GM18868 (cell line): Measurements from ENCODE around the gene BCL2.

ENCODE experiments used
- ATAC-seq: cut with Tn5 transposase; IDR thresholded peaks from one replicate; pipeline ENCODE4 v1.9.1; 2021; ENCODE audit warnings: mild to moderate bottlenecking, moderate library complexity; ENCODE audit not compliant: unreplicated experiment

The BCL2 gene

GRCh38 chr18:63099091-63099840 is 220.3 kb downstream of the BCL2 start:
- no peak for ATAC-seq

- peak; percentile 73 for ATAC-seq
Measured at GRCh38 chr18:63098018-63098981, 221.3 kb downstream of the BCL2 start.

- ATAC-seq: no peak
Measured at GRCh38 chr18:63097178-63097577, 222.4 kb downstream of the BCL2 start.

GRCh38 chr18:63096327-63096874 is 223.2 kb downstream of the BCL2 start:
- ATAC-seq: no peak

- no peak for ATAC-seq
Measured at GRCh38 chr18:63095768-63096167, 223.8 kb downstream of the BCL2 start.

- no peak for ATAC-seq
Measured at GRCh38 chr18:63091671-63092364, 227.8 kb downstream of the BCL2 start.

- ATAC-seq: no peak
Measured at GRCh38 chr18:63090334-63090733, 229.2 kb downstream of the BCL2 start.

- ATAC-seq: no peak
Measured at GRCh38 chr18:63089041-63089440, 230.5 kb downstream of the BCL2 start.

GRCh38 chr18:63088262-63088661 is 231.3 kb downstream of the BCL2 start:
- ATAC-seq: no peak

GRCh38 chr18:63087421-63088230 is 231.9 kb downstream of the BCL2 start:
- ATAC-seq: no peak

- ATAC-seq: no peak
Measured at GRCh38 chr18:63085611-63086010, 234.0 kb downstream of the BCL2 start.

- ATAC-seq: no peak
Measured at GRCh38 chr18:63084219-63084618, 235.3 kb downstream of the BCL2 start.

GRCh38 chr18:63083555-63083954 is 236.0 kb downstream of the BCL2 start:
- no peak for ATAC-seq

GRCh38 chr18:63083020-63083531 is 236.5 kb downstream of the BCL2 start:
- ATAC-seq: no peak

- no peak for ATAC-seq
Measured at GRCh38 chr18:63082366-63083019, 237.1 kb downstream of the BCL2 start.

- ATAC-seq: peak; percentile 31
Measured at GRCh38 chr18:63079114-63079513, 240.5 kb downstream of the BCL2 start.

- peak; percentile 86 for ATAC-seq
Measured at GRCh38 chr18:63078471-63078870, 241.1 kb downstream of the BCL2 start.

GRCh38 chr18:63074981-63075404 is 244.6 kb downstream of the BCL2 start:
- peak; percentile 32 for ATAC-seq

- peak; percentile 40 for ATAC-seq
Measured at GRCh38 chr18:63073481-63073880, 246.1 kb downstream of the BCL2 start.
